Tibial artery (tissue), 4 donors: ENCODE results near the gene LDHAL6A.

Source experiments
- DNase-seq, 2 donors: peaks; one replicate each; pipeline ENCODE4 v3.0.0-alpha.2; 2019
- H3K27ac ChIP-seq, 2 donors: fragments of 200-600 bp; sonication (generic) in 1 of 2; 1 replicate in 1 of 2; 2 replicates in 1 of 2; pipeline ENCODE4 v1.5.1; 2018 to 2019; ENCODE audit warnings: mild to moderate bottlenecking in 1 of 2
- H3K27me3 ChIP-seq, 2 donors: fragments of 200-600 bp; sonication (generic) in 1 of 2; one replicate each; pipeline versions ENCODE4 v1.5.1 to v1.6.0; 2016 to 2019
- H3K36me3 ChIP-seq, 3 donors: fragments of 200-600 bp; sonication (generic) in 2 of 3; one replicate each; pipeline ENCODE4 v1.5.1; 2016 to 2019; ENCODE audit warnings: mild to moderate bottlenecking in 2 of 3
- H3K4me1 ChIP-seq, 4 donors: fragments of 200-600 bp; sonication (generic) in 2 of 4; 1 replicate in 3 of 4; 2 replicates in 1 of 4; pipeline ENCODE4 v1.5.1; 2016 to 2019
- H3K4me3 ChIP-seq, 2 donors: fragments of 200-600 bp; sonication (generic) in 1 of 2; 1 replicate in 1 of 2; 2 replicates in 1 of 2; pipeline ENCODE4 v1.5.1; 2018 to 2019; ENCODE audit warnings: mild to moderate bottlenecking in 2 of 2
- H3K9me3 ChIP-seq, 3 donors: fragments of 200-600 bp; sonication (generic) in 1 of 3; one replicate each; pipeline ENCODE4 v1.5.1; 2016 to 2019
- CTCF ChIP-seq, 2 experiments: fragments of 200-600 bp in 1 of 2; fragments of 450-650 bp in 1 of 2; IDR thresholded peaks; one replicate each; pipeline ENCODE4 v1.5.1; 2017 to 2019; ENCODE audit warnings: antibody characterized with exemption in 2 of 2, mild to moderate bottlenecking in 1 of 2, moderate library complexity in 1 of 2
- intact Hi-C: fragments of 100-400 bp; cut with DNase I; formaldehyde crosslinking; loops from one replicate; pipeline ENCODE4 v1.15.0; 2023; ENCODE audit warnings: low total_unique reads

The LDHAL6A gene

GRCh38 chr11:18427240-18427639, 28.4 kb upstream of the LDHAL6A start:
- DNase-seq, result no peak
- no peak for TF ChIP-seq CTCF (IDR thresholded peaks at IDR 0.05)
- Histone ChIP-seq H3K9me3 (no peaks in the 10 kb centered on the region), H3K36me3 (no peaks in the 10 kb centered on the region), H3K4me1 (no peaks in the 10 kb centered on the region), H3K27ac (no peak overlapping the region), H3K4me3 (no peak overlapping the region), H3K27me3 (no peaks in the 10 kb centered on the region)
- intact Hi-C loops, result no loop called here

- no peak for DNase-seq
- H3K27me3 ChIP-seq, result no peaks in the 10 kb centered on the region
- intact Hi-C loops, result no loop called here
- no peak overlapping the region for H3K27ac ChIP-seq
- H3K36me3 ChIP-seq, result no peaks in the 10 kb centered on the region
- TF ChIP-seq CTCF (IDR thresholded peaks at IDR 0.05), result no peak
- H3K9me3 ChIP-seq, result no peaks in the 10 kb centered on the region
- no peaks in the 10 kb centered on the region for H3K4me1 ChIP-seq
- H3K4me3 ChIP-seq, result no peak overlapping the region
Measured at GRCh38 chr11:18429332-18429731, 26.3 kb upstream of the LDHAL6A start.

- Histone ChIP-seq H3K4me3 (no peak overlapping the region), H3K27ac (no peak overlapping the region), H3K36me3 (no peaks in the 10 kb centered on the region), H3K4me1 (no peaks in the 10 kb centered on the region), H3K27me3 (no peaks in the 10 kb centered on the region), H3K9me3 (no peaks in the 10 kb centered on the region)
- intact Hi-C loops, result no loop called here
- TF ChIP-seq CTCF (IDR thresholded peaks at IDR 0.05), result no peak
- no peak for DNase-seq
Measured at GRCh38 chr11:18438691-18439090, 17.0 kb upstream of the LDHAL6A start.

- TF ChIP-seq CTCF (IDR thresholded peaks at IDR 0.05), result no peak
- Histone ChIP-seq H3K27ac (no peak overlapping the region), H3K27me3 (no peaks in the 10 kb centered on the region), H3K9me3 (no peaks in the 10 kb centered on the region), H3K4me3 (no peak overlapping the region), H3K4me1 (no peaks in the 10 kb centered on the region), H3K36me3 (no peaks in the 10 kb centered on the region)
- intact Hi-C loops, result no loop called here
- DNase-seq, result no peak
Measured at GRCh38 chr11:18449251-18449650, 6.4 kb upstream of the LDHAL6A start.

GRCh38 chr11:18452927-18453326, 2.7 kb upstream of the LDHAL6A start:
- no peaks in the 10 kb centered on the region for H3K9me3 ChIP-seq
- no peak overlapping the region for H3K4me3 ChIP-seq
- intact Hi-C loops, result loop anchor here (10.0 kb wide), 1 partner anchor 1832 kb away; no protein-coding TSS in a partner anchor
- TF ChIP-seq CTCF (IDR thresholded peaks at IDR 0.05), result no peak
- no peak overlapping the region for H3K27ac ChIP-seq
- no peaks in the 10 kb centered on the region for H3K4me1 ChIP-seq
- H3K27me3 ChIP-seq, result peaks cover 0 to 9% of the 10 kb centered on the region in 2 donors
- no peaks in the 10 kb centered on the region for H3K36me3 ChIP-seq
- DNase-seq, result no peak

- no peaks in the 10 kb centered on the region for H3K4me1 ChIP-seq
- no peak for DNase-seq
- intact Hi-C loops, result loop anchor here (10.0 kb wide), 1 partner anchor 1827 kb away; no protein-coding TSS in a partner anchor
- H3K27ac ChIP-seq, result no peak overlapping the region
- H3K4me3 ChIP-seq, result no peak overlapping the region
- no peak for TF ChIP-seq CTCF (IDR thresholded peaks at IDR 0.05)
- H3K36me3 ChIP-seq, result no peaks in the 10 kb centered on the region
- peaks cover 0 to 9% of the 10 kb centered on the region in 2 donors for H3K27me3 ChIP-seq
- H3K9me3 ChIP-seq, result no peaks in the 10 kb centered on the region
Measured at GRCh38 chr11:18457450-18457849, 1.8 kb downstream of the LDHAL6A start.
